NCI-H146 (cell line): ENCODE data around the gene DRD1.

Experiments used
- DNase-seq: peaks from one replicate; lab custom pipeline; 2025; lab: John Stamatoyannopoulos, UW

The DRD1 gene

GRCh38 chr5:175444060-175444904 lies at the start of gene DRD1:
Gene DRD1, minus strand, starts transcription at chr5:175444182. Its CDS starts 1,083 bp downstream, at chr5:175443099.
- peak; percentile 59 for DNase-seq

DNA sequence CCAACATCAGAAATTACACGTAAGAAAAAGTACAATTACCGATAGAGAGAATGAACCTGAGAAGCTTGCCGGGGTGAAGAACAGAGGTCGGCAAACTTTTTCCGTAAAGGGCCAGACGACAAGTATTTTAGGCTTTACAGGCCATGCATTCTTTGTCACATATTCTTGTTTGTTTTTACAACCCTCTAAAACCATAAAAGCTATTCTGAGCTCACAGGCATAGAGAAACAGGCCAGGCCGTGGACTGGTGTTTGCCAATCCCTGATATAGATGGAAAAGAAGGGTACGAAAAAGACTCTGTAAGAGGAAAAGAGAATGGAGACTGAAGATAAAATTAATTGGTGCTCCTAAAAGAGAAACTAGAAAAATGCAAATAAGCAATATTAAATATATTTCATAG lies 49.7 kb upstream of the DRD1 start:
- no peak for DNase-seq

GRCh38 chr5:175493260-175493659 lies 49.3 kb upstream of the DRD1 start:
- no peak for DNase-seq

DNA sequence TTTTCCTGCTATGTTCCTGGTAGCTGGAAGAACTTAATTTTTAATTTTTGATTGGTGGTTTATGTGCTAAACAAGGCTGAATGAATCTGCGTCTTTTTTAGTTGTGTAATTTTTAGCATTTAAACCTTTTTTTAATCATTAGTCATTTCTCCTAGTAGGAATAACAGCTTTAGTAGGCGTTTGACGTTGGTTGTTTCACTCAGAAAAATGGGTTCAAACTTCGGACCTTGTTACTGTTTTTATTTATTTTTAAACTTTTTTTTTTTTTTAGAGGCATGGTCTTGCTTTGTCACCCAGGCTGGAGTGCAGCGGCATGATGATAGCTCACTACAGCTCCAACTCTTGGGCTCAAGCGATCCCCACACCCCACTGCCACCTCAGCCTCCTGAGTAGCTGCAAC lies 47.2 kb upstream of the DRD1 start:
- DNase-seq = no peak

DNA sequence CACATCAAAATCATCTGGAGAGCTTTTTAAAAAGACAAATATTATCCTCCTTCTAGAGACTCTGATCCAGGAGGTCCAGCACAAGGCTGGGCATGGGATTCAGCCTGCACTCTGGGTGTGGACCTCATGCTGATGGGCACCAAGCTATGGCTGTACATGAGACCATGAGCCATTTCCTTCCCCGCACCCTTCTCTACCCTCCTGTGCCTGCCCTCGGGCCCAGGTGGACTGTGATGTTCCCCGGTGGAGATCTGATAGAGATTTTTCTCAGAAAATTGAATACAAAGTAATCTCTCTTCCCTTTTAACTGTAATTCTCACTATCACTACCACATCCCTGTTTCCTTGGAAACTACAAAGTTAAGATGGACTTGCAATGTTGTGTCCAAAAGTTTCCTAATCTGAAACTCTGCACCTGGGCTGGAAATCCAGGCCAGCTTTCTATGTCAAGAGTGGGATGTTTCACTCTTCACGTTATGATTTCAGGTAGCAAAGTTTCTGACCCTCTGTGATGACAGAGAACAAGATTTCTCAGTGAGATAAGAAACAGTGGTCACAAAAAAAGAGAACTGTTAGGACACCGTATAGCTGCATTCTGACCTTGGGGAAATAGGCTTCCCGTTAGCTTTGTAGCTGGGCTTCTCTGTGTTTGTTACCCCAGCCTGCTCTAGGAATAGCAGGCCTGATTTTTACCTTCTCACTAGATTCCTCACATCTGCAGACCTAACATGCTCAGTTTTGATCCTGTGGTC lies 45.9 kb upstream of the DRD1 start:
- DNase-seq = no peak

DNA sequence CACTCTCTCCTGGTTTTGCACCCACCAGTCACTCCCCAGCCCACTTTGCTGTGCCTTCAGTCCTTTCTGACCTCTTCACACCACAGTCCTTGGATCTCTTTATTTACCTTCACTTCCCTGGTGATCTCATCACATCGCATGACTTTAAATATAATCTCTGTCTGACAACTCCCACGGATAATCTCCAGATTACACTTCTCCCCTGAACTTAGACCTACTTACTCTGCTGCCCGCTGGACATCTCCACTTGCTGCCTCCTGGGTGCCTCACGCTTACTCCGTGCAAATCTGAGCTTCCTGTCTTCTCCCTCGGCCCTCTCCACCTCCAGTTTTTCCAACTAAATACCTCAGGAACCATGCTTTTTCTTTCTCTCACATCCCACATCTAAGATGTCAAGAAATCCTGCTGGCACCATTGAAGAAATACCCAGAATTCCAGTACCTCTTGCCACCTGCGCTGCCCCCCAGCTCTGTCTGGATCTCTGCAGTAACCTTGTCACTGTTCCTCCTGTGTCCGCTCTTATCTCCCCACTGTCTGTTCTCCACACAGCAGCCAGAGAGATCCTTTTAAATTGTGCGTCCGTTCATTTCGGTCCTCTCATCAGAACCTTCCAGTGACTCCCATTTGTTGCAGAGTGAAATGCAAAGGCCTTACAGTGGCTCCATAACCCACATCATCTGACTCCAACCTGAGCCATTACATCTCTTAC lies 43.7 kb upstream of the DRD1 start:
- no peak for DNase-seq

GRCh38 chr5:175485631-175486030 lies 41.6 kb upstream of the DRD1 start:
- no peak for DNase-seq

DNA sequence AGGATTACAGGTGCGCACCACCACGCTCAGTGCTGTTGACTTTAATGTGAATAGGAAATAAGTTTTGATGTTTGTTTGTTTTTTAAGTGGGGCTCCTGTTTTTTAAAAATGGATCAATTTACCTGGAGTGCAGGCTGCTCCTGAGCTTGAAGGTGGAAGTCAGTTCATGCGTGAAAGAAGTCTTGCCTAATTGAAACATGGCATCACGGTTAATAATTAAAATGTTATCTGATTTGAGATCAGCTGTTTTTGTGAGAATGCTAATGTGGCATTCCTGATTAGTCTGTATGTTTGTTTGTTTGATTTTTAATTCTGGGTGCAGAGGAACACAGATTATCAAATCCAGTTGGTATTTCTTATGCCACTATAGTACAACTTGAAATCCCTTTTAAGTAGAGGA lies 40.8 kb upstream of the DRD1 start:
- no peak for DNase-seq

GRCh38 chr5:175484322-175484721 lies 40.3 kb upstream of the DRD1 start:
- DNase-seq = no peak

GRCh38 chr5:175483337-175483736 lies 39.4 kb upstream of the DRD1 start:
- DNase-seq = no peak

- no peak for DNase-seq
Measured at GRCh38 chr5:175479125-175479881, 35.3 kb upstream of the DRD1 start.

DNA sequence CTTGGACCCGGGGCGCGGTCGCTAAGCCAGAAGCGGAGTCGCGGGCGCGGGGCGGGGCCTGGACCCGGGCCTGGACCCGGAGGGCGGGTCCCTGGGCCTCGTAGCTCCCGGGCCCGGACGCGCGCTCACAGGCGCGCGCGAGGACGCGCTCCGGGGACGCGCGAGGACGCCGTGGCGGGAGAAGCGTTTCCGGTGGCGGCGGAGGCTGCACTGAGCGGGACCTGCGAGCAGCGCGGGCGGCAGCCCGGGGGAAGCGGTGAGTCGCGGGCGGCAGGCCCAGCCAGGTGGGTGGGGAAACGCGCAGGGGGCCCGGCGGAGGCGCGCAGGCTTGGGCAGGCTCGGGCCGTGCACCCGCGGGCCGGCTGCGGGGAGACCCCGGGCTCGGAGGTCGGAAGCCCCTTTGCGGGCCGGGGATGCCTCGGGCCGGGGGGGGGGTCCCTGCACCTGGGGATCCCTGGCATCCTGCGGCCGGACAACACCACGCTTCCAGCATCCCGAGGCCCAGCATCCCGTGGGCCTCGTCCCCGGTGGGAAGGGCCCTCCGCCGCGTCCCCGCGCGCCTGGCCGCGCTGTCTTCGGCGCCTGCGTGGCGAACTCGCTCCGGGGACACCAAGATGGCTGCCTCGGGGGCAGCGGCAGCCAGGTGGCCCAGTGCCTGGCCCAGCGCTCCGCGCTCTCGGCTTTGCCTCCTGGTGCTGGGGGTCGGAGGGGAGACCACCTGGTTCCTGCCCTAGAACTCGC lies 34.6 kb upstream of the DRD1 start, which contains the start of gene SFXN1:
SFXN1 (plus strand) TSS at position 177 of the 741 bp plus-strand sequence. CDS start 13,544 bp downstream, outside the sequence.
- DNase-seq = peak; percentile 71

DNA sequence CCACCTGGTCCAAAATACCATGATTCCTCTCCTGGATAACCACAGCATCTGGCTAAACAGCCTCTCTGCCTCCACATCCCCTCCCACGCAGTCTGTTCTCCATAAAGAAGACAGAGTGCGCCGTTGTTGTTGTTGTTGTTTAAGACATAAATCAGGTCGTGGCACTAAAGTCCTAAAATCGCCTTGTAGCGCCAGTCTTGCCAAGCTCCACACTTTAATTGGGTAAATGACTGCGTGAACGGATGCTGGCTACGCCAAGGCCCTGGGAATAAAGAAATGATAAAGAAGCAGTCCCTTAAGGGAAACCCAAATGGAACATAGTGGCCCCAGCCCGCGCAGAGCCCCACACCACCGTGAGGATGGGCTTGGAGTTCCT lies 34.0 kb upstream of the DRD1 start:
- no peak for DNase-seq

DNA sequence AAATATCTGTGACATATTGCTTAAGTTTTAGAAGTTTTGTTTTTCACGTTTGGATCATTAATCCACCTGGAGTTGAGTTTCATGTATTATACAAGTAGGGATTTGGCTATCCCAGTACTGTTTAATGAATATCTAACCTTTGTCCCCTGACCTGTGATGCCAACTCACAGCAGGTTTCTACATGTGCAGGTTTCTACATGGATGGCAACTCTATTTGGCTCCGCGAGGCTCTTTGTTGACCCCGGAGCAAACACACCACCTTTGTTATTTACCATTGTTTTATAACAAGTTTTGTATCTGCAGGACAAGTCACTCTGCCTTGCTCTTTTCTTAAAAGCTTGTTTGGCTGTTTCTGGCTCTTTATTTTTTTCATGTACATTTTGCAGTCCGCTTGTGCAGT lies 33.5 kb upstream of the DRD1 start:
- no peak for DNase-seq

DNA sequence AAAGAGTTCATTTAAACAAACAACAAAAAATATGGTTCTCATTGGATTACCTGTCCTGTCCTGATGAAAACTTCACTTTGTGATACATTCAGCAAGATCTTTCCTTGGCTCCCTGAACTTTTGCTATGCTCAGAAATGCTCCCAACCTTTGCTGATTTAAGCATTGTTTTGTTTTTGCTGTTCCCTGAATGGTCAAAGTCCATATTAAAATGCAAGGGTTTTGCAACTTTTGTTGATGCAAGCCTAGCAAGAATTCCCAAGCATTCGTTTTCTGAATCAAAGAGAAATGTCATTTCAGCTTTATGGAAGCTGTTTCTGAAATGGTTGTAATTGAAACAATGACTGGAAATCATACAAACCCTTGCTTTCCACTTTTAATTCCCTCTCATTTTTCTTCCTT lies 31.3 kb upstream of the DRD1 start:
- DNase-seq = no peak

GRCh38 chr5:175472378-175472777 lies 28.4 kb upstream of the DRD1 start:
- no peak for DNase-seq

DNA sequence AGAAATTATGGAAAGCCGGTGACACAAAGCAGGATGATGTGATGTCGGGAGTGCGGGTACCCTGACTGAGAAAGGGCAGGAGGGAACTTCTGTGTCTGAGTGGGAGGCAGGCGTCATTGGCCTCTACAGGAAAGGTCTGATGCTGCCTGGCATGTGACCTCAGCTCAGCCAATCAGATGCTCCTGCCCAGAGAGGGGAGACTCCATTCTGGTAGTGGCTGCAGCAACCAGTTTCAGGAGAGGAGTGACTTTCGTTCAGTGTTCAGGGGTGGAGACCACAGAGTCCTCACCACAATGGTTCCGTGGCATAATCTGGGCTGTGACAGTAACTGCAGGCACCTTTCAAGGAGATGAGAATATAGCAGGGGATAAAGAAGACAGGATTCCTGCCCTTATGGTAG lies 27.6 kb upstream of the DRD1 start:
- no peak for DNase-seq

- no peak for DNase-seq
Measured at GRCh38 chr5:175471196-175471595, 27.2 kb upstream of the DRD1 start.

DNA sequence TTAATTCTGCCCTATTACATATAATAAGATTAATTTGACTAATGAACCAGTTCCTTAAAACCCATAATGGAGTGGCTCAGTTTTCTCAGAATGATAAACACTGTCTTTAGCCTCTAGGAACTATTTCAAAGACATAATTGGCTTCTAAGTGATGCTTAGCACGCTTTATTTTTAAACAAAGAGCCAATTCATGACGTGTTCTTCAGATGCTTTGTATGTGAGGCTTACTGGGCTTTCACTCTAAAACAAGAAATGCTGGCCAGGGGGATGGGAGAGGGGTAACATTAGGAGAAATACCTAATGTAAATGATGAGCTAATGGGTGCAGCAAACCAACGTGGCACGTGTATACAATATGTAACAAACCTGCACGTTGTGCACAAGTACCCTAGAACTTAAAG lies 26.8 kb upstream of the DRD1 start:
- DNase-seq = no peak

- no peak for DNase-seq
Measured at GRCh38 chr5:175469916-175470315, 25.9 kb upstream of the DRD1 start.

DNA sequence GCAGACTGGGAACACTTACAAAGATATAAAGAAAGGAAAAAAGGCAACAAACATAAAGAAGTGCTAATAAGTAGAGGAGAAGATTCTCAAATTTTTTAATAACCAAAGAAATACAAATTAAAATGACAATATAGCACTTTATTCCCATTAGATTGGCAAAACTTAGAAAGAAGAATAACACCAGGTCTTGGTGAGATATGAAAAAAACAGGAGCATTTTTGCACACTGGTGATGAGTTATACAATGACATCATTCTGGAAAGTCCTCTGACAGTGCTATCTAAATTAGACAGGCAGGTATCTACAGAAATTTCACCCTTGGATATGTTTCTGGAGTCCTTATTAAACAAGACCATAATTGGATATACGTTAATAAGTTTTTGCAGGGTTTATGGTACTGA lies 24.9 kb upstream of the DRD1 start:
- no peak for DNase-seq
